Left renal cortex interstitium (tissue), 4 donors: ENCODE results near the gene SAV1. TPM values are rescaled to one million over a fixed set of nuclear protein-coding genes. Genes with fewer than 3 reads are reported as not detected.
"Not testable (repeated sequence)": the region's sequence is repeated elsewhere in the genome, so short reads cannot be mapped to it uniquely, and the experiment has no call there.

Experiments used
- DNase-seq, 4 donors: peaks; one replicate each; pipeline ENCODE4 v3.0.0-alpha.2; 2013; ENCODE audit warnings: low read depth in 4 of 4, low spot score in 2 of 4, missing footprints in 1 of 4
- polyA plus RNA-seq, 4 donors: library from polyadenylated mRNA; unstranded; fragments of 120-200 nt; gene quantifications; one replicate each; pipeline ENCODE4 v1.2.1, GENCODE V29; 2013; ENCODE audit not compliant: insufficient read length in 4 of 4

The SAV1 gene
- polyA plus RNA-seq, 4 donors: 34.7 to 44.6 (median 39.7) TPM

DNA sequence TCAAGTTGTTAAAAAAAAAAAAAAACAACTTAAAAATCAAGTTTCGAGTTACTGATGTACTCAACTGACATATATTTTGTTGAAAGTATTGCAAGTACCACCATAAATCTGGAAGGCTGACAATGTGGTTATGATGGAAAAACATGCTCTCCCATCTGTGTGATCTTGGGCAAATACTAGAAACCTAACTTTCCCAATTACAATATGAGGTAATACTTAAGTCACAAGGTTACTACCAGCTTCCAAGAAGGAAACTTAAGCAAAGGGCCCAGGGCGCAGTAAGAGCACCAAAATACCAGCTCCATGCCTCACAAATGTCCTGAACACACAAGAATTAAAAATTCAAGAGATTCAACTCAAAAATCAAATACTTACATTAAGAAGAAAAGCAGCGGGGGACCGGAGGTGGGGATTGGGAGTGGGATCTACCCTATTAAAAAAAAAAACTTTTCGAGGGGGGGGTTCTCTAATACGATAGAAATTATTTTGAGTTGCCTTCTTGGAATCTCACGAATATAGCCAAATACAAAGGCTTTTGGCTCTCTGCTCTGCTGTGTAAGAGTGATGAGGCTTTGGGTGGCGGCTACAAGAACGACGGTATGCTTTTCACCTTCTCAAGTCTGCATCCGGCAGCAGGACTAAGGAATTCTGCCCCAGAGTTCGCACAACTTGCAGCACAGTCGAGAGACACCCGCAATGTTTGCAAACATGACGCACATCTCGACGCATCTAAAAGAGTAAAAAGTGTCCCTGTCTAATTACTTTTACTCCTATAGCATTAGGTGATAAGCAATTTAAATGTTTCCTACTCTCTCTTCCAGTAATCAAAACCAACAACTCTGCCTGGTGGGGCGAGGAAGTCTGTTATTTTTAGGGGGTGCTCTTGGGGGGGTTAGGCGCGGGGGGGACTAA, 1.1 kb downstream of the SAV1 start:
- DNase-seq: peak in 1 of 4 donors; percentile 64

DNA sequence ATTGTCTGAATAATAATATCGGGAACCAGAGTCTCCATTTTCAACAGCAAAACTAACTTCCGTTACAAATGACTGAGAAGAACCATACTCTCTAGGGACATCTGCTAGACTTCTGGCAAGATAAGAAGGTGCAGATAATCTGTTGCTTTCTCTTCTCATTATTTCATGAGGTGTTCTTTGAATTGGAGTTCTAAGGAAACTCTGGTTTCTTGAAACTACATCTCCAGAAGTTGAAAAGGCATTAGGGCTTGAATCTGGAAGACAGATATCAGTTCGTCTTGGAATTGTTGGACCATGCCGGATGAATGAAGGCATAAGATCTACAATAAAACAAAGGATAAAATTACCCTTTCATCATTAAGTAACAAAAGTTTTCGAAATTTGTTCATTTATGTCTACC, 2.8 kb downstream of the SAV1 start:
- DNase-seq: not testable (repeated sequence)

DNA sequence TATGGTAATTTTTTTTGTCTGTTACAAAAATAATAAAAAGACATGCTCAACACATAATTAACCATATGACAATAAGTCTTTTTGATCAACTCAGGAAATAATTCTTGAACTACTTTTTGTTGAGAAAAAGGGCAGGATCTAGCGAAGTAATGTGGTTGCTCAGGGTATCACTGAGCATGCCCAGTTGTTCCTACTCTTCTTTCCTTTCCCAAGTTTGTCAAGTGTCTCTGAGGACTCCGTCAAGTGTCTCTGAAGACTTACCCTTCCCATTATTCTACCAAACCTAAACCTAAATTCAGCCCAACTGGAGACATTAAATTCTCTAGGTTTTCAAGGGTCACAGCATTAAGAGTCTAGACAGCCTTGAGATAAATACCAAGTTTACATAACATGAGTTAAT, 3.5 kb downstream of the SAV1 start:
- DNase-seq: not testable (repeated sequence)

DNA sequence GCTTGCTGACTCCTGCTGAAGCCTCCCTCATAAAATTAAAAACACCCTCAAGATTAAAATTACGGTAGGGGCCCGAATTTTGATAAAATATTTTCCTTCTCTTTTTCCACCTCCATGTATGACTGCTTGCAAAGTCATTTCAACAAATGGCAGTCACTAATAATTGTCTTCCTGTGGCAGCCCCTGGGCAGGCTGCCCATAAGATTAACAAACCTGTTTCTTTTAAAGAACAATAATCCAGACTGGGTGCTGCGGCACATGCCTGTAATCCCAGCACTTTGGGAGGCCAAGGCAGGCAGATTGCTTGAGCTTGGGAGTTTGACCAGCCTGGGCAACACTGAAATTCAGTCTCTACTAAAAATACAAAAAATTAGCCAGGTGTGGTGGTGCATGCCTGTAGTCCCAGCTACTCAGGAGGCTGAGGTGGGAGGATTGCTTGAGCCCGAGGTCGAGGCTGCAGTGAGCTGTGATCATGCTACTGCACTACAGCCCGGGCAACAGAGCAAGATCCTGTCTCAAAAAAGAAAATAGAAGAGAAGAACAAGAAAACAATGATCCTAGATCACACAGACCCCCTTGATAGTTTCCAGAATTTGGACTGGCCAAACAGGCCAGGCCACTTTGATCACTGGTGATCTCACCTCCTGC, 8.7 kb downstream of the SAV1 start:
- DNase-seq: no peak

DNA sequence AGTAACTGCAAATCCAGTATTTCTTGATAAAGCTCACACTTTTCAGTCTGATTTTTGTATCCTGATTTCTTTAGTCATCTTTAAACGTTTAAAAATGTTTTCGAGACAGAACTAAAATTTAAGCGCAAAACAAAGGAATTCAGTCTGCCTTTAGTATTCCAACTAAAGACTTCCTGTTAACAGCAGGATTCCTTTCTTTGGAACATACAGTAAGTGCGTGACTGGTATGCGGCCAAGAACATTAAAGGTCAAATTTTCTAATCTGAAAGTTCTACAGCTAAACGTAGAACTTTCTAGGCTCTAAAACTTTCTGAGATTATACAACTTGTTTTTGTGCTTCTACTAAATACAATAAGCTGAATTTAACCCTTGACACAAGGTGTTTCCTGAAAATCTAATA, 9.9 kb downstream of the SAV1 start:
- DNase-seq: no peak

DNA sequence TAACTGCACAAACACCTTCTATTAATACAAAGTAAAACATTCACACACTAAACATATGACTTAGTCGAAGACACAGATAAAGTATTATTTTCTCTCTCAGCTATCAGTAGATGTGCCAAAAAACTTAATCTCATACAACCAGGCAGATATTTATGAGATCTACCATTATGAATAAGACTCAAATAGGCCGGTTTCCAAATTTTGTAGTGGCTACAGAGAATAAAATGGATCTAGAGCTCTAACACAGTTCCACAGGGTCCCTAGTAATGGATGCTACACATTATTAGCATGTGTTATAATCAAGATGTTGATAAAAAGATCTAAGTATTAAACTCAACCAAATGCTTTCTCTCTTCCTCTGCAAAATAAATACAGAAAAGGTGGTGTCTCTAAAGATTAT, 10.4 kb downstream of the SAV1 start:
- DNase-seq: no peak

DNA sequence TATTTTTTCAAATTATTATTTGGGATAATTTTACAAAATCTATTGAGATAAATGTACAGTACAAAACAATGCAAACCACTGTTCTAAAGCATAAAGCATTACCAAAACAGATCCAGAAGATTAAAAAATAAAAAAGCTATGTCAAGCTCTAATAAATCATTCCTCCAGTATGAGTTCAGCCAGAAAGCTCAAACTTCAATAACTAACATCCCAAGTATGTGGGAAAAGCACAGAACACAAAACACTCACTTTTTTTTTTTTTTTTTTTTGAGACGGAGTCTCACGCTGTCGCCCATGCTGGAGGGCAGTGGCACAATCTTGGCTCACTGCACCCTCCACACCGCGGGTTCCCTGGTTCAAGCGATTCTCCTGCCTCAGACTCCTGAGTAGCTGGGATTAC, 11.3 kb downstream of the SAV1 start:
- DNase-seq: no peak

DNA sequence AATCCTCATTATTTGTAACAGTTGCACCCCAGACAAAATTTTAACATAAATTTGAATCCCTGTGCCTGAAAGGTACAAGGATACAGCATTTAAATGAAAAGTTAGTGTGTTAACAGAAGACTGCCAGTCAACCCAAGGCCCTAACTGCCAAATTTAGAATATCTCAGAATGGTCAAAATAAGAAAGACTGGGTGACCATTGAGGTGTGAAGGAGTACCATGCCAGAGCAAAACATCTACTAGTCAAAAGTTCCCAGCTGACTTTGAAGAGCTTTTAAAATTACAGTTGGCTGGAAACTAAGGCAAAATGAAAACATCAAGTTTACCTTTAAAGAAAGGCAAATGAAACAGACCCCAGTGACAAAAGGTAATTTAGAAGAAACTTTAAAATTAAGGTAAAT, 18.4 kb downstream of the SAV1 start:
- no peak for DNase-seq

DNA sequence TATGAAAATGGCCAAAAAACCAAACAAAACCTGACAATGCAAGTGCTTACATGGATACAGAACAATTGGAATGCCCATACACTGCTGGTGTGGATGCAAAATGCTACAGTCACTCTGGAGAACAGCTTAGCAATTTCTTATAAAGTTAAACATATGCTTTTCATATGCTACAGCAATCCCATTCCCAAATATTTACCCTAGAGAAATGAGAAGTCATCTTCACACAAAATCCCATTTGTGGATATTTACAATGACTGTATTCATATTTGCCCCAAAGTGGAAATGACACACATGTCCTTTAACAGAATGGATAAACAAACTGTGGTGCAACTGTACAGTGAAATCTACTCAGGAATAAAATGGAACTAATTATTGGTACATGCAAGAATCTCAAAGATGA, 20.4 kb downstream of the SAV1 start:
- DNase-seq: no peak

DNA sequence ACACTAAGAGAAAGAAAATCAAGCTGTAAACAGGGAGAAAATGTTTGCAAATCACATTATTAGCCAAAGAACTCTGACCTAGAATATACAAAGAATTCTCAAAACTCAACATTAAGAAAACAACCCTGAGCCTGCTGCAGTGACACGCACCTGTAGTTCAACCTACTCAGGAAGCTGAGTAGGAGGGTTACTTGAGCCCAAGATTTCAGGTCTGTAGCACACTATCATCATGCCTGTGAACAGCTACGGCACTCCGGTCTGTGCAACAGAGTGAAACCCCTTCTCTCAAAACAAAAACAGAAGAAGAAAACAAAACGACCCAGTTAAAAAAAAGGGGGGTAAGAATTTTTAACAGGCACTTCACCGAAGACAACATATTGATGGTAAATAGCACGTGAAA, 20.8 kb downstream of the SAV1 start:
- no peak for DNase-seq

DNA sequence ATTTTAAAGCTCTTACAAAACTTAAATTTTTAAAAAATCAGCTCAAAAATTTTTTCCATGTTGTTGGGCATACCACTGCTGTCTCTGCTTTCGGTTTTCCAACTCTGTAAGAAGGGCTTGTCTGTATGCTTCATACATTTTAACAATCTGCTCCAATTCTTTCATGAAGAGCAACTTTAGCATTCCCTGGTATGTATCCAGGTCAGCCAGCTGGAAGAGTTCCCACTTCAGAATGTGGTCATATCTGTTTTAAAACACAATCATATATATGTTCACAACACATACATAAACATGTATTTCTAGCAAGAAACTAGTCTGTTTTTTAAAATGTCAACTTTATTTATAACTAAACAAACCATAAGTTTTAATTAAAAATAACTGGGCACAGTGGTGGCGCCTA, 33.0 kb downstream of the SAV1 start:
- DNase-seq: no peak

DNA sequence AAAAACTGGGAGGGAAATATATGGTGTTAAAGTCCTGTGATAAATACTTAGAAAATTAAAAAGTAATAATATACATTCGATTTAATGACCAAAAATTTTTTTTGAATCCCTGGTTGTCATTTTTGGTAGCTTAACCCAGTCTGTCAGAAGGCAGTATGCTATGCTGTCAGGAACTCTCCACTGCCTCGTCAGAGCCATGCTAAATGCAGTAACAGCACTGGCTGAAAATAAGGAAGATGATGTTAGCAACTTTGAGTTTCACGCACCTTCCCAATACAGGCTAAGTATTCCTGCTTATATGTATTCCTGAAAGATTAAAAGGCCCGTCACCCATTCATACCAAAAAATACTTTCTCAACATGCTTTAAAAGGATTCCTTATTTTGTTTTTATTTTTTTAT, 34.2 kb downstream of the SAV1 start:
- no peak for DNase-seq

DNA sequence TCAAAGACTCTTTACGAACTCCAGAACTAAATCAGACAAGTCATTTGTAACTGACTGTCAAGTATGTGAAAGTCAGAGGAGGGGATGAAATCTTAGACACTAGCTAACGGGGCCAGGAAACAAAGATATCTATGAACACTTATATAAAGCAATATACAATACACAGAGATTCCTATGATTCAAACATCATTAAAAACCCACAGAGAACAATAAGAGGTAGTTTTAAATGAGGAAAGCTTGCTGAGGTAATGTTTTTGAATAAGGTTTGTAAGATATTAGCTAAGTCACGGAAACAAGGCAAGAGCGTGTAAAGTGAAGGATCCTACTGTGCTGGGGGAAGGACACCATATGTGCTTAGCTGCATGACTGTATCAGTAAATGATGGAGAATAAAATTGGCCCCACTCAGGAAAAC, 36.7 kb downstream of the SAV1 start:
- DNase-seq: no peak

DNA sequence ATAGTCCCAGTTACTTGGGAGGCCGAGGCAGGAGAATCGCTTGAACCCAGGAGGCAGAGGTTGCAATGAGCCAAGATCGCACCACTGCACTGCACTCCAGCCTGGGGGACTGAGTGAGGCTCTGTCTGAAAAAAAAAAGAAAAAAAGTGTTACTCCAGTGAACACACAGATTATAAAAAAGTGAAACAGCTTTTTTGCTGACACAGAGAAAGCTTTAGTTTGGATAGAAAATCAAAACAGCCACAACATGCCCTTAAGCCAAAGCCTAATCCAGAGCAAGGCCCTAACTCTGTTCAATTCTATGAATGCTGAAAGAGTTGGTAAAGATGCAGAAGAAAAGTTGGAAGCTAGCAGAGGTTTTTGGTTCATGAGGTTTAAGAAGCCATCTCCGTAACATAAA, 43.2 kb downstream of the SAV1 start:
- not testable (repeated sequence) for DNase-seq

DNA sequence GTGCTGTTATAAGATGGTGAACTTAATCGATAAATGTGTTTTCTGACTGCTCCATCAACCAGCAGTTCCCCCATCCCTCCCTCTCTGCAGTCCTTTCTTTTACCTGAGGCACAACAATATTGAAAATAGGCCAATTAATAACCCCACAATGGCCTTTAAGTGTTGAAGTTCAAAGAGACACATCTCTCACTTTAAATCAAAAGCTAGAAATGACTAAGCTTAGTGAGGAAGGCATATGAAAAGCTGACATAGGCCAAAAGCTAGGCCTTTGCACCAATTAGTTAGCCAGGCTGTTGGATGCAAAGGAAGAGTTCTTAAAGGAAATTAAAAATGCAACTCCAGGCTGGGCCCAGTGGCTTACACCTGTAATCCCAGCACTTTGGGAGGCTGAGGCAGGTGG, 43.7 kb downstream of the SAV1 start:
- no peak for DNase-seq

DNA sequence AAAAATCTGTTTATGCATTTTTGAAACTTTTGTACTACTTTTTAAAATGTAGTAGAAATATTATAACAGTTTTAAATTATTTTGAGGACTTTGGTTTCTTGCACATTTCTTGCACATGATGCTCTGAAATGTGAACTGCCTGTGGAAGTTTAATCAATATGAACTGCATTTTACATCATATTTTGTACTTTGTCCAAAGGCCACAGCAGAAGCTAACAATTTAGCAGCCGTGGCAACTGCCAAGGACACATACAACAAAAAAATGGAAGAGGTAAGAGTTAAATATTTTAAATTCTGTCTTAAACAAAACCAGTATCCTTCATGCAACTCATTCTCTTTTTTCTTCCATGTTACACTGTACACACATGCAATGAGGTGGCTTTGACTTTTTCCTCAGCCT, 45.1 kb downstream of the SAV1 start:
- DNase-seq: no peak

DNA sequence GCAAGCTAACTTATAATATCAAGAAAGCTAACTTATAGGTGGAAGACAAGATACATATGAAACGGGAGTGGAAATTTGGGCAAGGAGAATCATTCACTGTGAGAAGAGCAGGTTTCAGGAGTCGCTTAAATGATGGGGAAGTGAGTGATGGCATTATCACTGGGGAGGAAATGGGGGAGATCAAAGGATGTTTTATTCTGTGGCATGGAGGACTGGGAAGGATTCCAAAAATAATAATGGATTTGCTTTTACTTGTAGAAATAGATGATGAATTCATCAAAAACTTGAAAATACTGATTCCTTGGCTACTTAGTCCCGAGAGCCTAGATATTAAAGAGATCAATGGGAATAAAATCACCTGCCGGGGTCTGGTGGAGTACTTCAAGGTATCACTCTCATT, 47.8 kb downstream of the SAV1 start:
- DNase-seq: no peak

DNA sequence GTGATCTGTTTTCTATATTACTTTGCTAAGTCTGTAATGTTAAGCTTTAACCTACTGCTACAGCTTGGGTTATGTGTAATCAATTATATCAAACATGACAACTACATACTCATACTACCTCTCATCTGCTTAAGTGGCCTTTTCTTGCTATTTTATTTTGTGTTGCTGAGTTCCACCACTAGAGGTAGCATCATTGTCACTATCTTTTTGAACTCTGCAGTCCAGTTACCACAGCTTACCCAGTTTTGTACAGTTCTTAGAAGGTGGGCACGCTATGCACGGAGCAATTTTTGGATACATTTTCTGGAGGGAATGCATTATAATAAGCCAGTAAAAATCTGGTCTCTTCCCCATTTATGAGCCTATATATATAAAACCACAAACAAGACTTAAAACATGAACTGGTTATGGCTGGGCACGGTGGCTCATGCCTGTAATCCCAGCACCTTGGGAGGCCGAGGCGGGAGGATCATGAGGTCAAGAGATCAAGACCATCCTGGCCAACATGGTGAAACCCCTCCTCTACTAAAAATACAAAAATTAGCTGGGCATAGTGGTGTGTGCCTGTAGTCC, 48.5 kb downstream of the SAV1 start:
- DNase-seq: no peak

DNA sequence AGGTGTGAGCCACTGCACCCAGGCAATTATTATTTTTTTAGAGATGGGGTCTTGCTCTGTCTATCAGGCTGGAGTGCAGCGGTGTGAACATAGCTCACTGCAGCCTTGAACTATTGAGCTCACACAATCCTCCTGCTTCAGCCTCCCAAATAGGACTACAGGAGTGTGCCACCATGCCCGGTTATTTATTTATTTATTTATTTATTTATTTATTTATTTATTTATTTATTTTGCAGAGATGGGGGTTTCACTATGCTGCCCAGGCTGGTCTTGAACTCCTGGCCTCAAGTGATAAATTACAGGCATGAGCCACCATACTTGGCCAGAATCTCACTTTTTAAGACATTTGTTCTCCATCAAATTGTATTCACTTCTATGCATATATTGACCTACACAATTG, 51.8 kb downstream of the SAV1 start:
- no peak for DNase-seq

DNA sequence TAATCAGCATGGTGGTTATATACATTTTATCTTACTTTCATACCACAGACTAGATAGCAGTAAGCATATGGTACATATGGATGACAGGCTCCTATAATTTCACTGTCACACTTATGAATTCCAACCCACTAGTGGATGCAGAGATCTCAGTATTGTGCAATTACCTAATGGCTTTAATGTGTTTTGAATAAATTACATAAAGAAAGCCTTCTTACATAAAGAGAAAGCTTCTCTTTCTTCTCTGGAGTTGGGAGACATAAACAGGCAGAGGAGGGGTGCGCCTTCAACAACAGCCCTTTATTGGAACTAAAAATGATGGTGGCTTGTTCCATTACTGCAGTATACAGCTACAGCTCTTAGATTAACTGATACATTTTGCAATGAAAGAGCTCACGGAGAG, 52.6 kb downstream of the SAV1 start:
- DNase-seq: no peak

DNA sequence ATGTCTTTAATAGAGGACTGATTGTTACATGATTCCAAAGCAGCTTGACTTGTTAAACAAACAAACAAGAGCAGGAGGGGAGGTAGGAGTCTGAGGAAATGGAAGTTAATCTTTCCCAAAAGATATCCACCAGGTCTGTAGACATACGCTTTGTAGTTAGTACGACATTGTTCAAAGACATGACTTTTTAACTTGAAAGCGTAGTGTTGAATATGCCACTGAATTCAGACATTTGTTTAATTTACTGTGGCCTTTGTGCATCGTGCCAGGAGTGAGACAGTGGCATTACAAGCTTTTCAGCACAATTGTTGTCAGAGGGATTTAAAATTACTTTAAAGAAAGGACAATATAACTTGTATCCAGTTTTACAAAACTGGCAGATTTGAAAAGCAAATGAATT, 53.0 kb downstream of the SAV1 start:
- no peak for DNase-seq

DNA sequence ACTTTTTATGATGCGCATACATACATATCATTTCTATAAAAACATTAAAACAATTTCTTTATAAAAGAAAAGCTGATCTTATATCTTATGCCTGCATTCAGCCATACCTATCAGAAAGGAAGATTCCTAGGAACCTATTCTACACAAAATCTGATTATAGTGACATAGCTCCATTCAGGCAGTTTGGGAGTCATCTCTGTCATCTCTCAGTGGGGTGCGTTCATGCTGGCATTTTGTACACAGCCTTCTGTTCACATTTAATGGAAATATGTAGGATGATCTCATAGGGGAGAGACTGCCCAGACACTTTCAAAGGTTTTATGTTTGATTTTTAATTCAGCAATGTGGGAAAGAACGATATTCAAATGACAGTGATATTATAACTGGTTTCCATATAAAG, 55.3 kb downstream of the SAV1 start:
- no peak for DNase-seq
